ENCODE data around the gene DNM2.

DNM2 gene

GRCh38 chr19:10820173-10820572, 102.3 kb downstream of the DNM2 start:
- Histone ChIP-seq H3K4me2 (ENCODE audit: low read depth, low read length) (no peak overlapping the region), H3K4me3 (ENCODE audit: low read length) (no peak overlapping the region), H3K79me2 (ENCODE audit: low read length) (no peaks in the 10 kb centered on the region), H3K27ac (ENCODE audit: low read length) (no peak overlapping the region), H2AFZ (ENCODE audit: low read length) (no peak overlapping the region), H3K9ac (ENCODE audit: low read length) (no peak overlapping the region), H3K4me1 (ENCODE audit: low read length) (no peaks in the 10 kb centered on the region), H3K27me3 (replicated peaks; ENCODE audit: insufficient read depth, low read length) (no peaks in the 10 kb centered on the region), H4K20me1 (ENCODE audit: insufficient read depth, low read length) (no peaks in the 10 kb centered on the region), H3K36me3 (replicated peaks; ENCODE audit: insufficient read depth, low read length) (peaks cover 3% of the 10 kb centered on the region; the same call in 1 of the 2 replicates), H3F3A (ENCODE audit: insufficient read depth, low read length) (no peaks in the 10 kb centered on the region), H3K9me2 (replicated peaks; ENCODE audit: insufficient read depth, low read length) (no peaks in the 10 kb centered on the region), H3K9me3 (replicated peaks; ENCODE audit: insufficient read depth, low read length) (no peaks in the 10 kb centered on the region)
- DNase-seq = no peak
- TF ChIP-seq EZH2 (optimal IDR thresholded peaks at IDR 0.05; ENCODE audit: low read depth, low read length) = no peak
- TF ChIP-seq EZH2phosphoT487 (IDR thresholded peaks at IDR 0.05; ENCODE audit: low read length) = no peak
- TF ChIP-seq CTCF (IDR thresholded peaks at IDR 0.05; ENCODE audit: low read length) = peak; percentile 26; the same call in 1 of the 2 replicates

- H3K9me3 ChIP-seq (replicated peaks; ENCODE audit: insufficient read depth, low read length) = no peaks in the 10 kb centered on the region
- no peak overlapping the region for H3K4me3 ChIP-seq (ENCODE audit: low read length)
- no peak overlapping the region for H3K4me2 ChIP-seq (ENCODE audit: low read depth, low read length)
- H4K20me1 ChIP-seq (ENCODE audit: insufficient read depth, low read length) = no peaks in the 10 kb centered on the region
- H3K36me3 ChIP-seq (replicated peaks; ENCODE audit: insufficient read depth, low read length) = peaks cover 3% of the 10 kb centered on the region; the same call in 1 of the 2 replicates
- H3K9ac ChIP-seq (ENCODE audit: low read length) = no peak overlapping the region
- no peaks in the 10 kb centered on the region for H3K27me3 ChIP-seq (replicated peaks; ENCODE audit: insufficient read depth, low read length)
- no peak for TF ChIP-seq EZH2phosphoT487 (IDR thresholded peaks at IDR 0.05; ENCODE audit: low read length)
- H3K79me2 ChIP-seq (ENCODE audit: low read length) = no peaks in the 10 kb centered on the region
- H3K27ac ChIP-seq (ENCODE audit: low read length) = no peak overlapping the region
- no peaks in the 10 kb centered on the region for H3F3A ChIP-seq (ENCODE audit: insufficient read depth, low read length)
- H3K4me1 ChIP-seq (ENCODE audit: low read length) = no peaks in the 10 kb centered on the region
- DNase-seq = no peak
- H2AFZ ChIP-seq (ENCODE audit: low read length) = no peak overlapping the region
- no peaks in the 10 kb centered on the region for H3K9me2 ChIP-seq (replicated peaks; ENCODE audit: insufficient read depth, low read length)
Measured at GRCh38 chr19:10823690-10824089, 105.8 kb downstream of the DNM2 start.

- H4K20me1 ChIP-seq (ENCODE audit: insufficient read depth, low read length) = no peaks in the 10 kb centered on the region
- H3K36me3 ChIP-seq (replicated peaks; ENCODE audit: insufficient read depth, low read length) = no peaks in the 10 kb centered on the region
- H3K4me3 ChIP-seq (ENCODE audit: low read length) = no peak overlapping the region
- no peak overlapping the region for H3K4me2 ChIP-seq (ENCODE audit: low read depth, low read length)
- TF ChIP-seq EZH2 (optimal IDR thresholded peaks at IDR 0.05; ENCODE audit: low read depth, low read length) (no peak), EZH2phosphoT487 (IDR thresholded peaks at IDR 0.05; ENCODE audit: low read length) (no peak), CTCF (IDR thresholded peaks at IDR 0.05; ENCODE audit: low read length) (no peak)
- H3K27me3 ChIP-seq (replicated peaks; ENCODE audit: insufficient read depth, low read length) = no peaks in the 10 kb centered on the region
- no peaks in the 10 kb centered on the region for H3K9me3 ChIP-seq (replicated peaks; ENCODE audit: insufficient read depth, low read length)
- no peak overlapping the region for H3K9ac ChIP-seq (ENCODE audit: low read length)
- H2AFZ ChIP-seq (ENCODE audit: low read length) = no peak overlapping the region
- no peak overlapping the region for H3K27ac ChIP-seq (ENCODE audit: low read length)
- no peaks in the 10 kb centered on the region for H3K4me1 ChIP-seq (ENCODE audit: low read length)
- H3F3A ChIP-seq (ENCODE audit: insufficient read depth, low read length) = no peaks in the 10 kb centered on the region
- DNase-seq = no peak
- H3K9me2 ChIP-seq (replicated peaks; ENCODE audit: insufficient read depth, low read length) = no peaks in the 10 kb centered on the region
- no peaks in the 10 kb centered on the region for H3K79me2 ChIP-seq (ENCODE audit: low read length)
Measured at GRCh38 chr19:10826231-10826630, 108.4 kb downstream of the DNM2 start.

- no peak overlapping the region for H3K9ac ChIP-seq (ENCODE audit: low read length)
- no peaks in the 10 kb centered on the region for H3K9me3 ChIP-seq (replicated peaks; ENCODE audit: insufficient read depth, low read length)
- H3F3A ChIP-seq (ENCODE audit: insufficient read depth, low read length) = no peaks in the 10 kb centered on the region
- H3K4me2 ChIP-seq (ENCODE audit: low read depth, low read length) = no peak overlapping the region
- no peaks in the 10 kb centered on the region for H3K4me1 ChIP-seq (ENCODE audit: low read length)
- H3K36me3 ChIP-seq (replicated peaks; ENCODE audit: insufficient read depth, low read length) = no peaks in the 10 kb centered on the region
- no peak overlapping the region for H3K27ac ChIP-seq (ENCODE audit: low read length)
- no peaks in the 10 kb centered on the region for H4K20me1 ChIP-seq (ENCODE audit: insufficient read depth, low read length)
- H3K79me2 ChIP-seq (ENCODE audit: low read length) = no peaks in the 10 kb centered on the region
- H3K9me2 ChIP-seq (replicated peaks; ENCODE audit: insufficient read depth, low read length) = no peaks in the 10 kb centered on the region
- DNase-seq = no peak
- no peaks in the 10 kb centered on the region for H3K27me3 ChIP-seq (replicated peaks; ENCODE audit: insufficient read depth, low read length)
- no peak overlapping the region for H3K4me3 ChIP-seq (ENCODE audit: low read length)
- TF ChIP-seq EZH2phosphoT487 (IDR thresholded peaks at IDR 0.05; ENCODE audit: low read length) (no peak), CTCF (IDR thresholded peaks at IDR 0.05; ENCODE audit: low read length) (no peak), EZH2 (optimal IDR thresholded peaks at IDR 0.05; ENCODE audit: low read depth, low read length) (no peak)
- H2AFZ ChIP-seq (ENCODE audit: low read length) = no peak overlapping the region
Measured at GRCh38 chr19:10826846-10827245, 109.0 kb downstream of the DNM2 start.
